Measurements from ENCODE around the gene EIF4E2.
A peak's percentile ranks its signal among the peaks of the same experiment; 100 is the strongest.

The EIF4E2 gene

GRCh38 chr2:232587512-232587911, 37.0 kb downstream of the EIF4E2 start:
- DNase-seq (ENCODE audit: extremely low spot score, insufficient read length, low read depth) (no peak), FAIRE-seq (no peak)

DNA sequence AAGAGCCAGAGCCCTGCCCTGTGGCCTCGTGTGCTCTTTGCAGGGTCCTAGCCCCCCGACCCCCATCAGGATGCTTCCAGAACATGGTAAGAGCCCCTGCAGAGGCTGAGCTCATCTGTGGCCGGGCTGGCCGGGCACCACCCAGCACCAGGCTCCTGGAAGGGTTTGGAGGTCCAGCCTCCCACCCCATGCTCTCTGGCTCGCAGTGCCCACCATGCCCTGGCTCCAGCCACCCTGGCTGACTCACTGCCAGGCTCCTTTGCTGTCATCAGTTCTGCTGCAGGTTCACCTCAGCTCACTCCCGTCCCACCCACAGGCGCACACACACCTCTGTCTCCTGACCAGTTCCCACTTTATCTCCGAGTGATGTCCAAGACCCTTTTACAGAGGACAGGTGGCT, 37.5 kb downstream of the EIF4E2 start:
- no peak for FAIRE-seq
- no peak for DNase-seq (ENCODE audit: extremely low spot score, insufficient read length, low read depth)

DNA sequence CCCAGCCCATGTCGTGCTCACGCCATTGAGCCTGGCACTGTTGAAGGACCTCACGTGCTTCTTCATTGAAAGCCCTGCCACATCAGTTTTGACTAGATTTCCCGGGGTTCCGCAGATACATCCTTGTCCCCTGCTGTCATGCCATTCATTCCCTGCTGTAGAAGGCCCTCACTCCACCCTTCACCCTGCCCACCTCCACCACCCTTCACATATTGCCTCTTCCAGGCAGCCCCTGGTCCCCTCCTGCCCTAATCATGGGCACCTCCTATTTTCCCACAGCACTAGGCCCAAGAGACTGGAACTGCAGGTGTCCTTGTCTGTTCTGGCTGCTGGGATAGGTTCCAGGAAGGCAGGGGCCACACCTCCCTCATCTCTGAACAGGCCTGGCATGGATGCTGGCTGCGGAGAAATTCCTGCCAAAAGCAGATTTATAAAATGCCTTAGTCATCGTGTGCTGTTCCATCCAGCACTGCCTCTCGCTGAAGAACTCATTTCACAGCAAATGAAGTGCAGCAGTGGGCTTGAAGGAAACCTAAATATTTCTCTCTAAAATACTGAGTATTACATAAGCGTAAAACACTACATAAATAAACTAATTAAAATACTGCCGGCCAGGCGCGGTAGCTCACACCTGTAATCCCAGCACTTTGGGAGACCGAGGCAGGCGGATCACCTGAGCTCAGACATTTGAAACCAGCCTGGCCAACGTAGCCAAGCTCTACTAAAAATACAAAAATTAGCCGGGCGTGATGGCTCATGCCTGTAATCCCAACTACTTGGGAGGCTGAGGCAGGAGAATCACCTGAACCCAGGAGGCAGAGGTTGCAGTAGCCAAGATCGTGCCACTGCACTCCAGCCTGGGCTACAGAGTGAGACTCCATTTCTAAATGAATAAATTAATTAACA, 38.4 kb downstream of the EIF4E2 start:
- DNase-seq (ENCODE audit: extremely low spot score, insufficient read length, low read depth) (no peak), FAIRE-seq (no peak)

DNA sequence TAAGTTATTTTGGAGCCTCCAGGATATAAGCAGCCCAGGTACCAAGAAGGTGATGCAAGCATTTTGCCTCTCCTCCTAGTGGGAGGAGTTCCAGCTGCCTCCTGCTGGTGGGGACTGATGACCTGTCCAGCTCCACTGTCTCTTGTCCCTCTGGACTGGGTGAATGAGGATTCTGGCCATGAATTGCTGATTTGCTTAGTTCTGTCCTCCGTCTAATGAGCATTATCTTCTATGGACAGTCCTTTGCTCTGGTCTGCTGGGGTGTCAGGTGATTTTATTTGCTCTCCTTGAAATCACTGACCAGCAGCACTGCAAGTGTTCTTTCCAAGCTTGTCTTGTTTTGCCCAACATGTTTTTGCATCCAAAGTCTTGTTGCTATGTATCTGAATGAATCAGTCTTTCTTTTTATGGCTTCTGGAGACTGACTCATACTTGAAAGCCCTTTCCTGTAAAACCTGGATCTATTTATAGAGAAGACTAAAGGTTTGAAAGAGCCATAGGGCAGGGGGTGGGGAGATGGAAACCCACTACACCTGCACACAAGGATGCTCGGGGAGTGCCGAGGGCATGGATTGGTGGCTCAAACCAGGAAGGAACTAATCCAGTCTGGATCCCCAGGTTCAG, 42.4 kb downstream of the EIF4E2 start:
- FAIRE-seq, result no peak
- DNase-seq (ENCODE audit: extremely low spot score, insufficient read length, low read depth), result no peak

DNA sequence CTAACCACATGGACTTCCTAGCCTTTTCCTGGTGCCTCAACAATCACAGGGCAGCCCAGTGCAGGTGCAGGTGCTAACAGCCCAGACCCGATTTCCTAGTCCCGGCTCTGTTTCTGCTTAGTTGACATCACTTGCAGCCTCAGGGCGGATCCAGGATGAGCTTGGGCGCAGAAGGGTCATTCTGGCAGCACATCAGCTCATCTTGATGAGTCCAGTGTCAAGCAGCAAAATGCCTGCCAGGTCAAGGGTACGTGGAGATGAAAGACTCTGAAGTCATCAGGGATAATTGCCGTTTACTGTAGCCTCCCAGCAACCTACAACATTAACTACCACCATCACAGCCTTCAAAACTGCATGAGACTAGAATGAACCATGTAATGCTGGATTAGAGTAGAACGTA, 43.5 kb downstream of the EIF4E2 start:
- DNase-seq (ENCODE audit: extremely low spot score, insufficient read length, low read depth) (no peak), FAIRE-seq (no peak)

GRCh38 chr2:232597362-232598079, 47.0 kb downstream of the EIF4E2 start:
- DNase-seq (ENCODE audit: extremely low spot score, insufficient read length, low read depth), result no peak
- FAIRE-seq, result no peak

- FAIRE-seq (no peak), DNase-seq (ENCODE audit: extremely low spot score, insufficient read length, low read depth) (no peak)
Observed at GRCh38 chr2:232598293-232598692, 47.8 kb downstream of the EIF4E2 start.

DNA sequence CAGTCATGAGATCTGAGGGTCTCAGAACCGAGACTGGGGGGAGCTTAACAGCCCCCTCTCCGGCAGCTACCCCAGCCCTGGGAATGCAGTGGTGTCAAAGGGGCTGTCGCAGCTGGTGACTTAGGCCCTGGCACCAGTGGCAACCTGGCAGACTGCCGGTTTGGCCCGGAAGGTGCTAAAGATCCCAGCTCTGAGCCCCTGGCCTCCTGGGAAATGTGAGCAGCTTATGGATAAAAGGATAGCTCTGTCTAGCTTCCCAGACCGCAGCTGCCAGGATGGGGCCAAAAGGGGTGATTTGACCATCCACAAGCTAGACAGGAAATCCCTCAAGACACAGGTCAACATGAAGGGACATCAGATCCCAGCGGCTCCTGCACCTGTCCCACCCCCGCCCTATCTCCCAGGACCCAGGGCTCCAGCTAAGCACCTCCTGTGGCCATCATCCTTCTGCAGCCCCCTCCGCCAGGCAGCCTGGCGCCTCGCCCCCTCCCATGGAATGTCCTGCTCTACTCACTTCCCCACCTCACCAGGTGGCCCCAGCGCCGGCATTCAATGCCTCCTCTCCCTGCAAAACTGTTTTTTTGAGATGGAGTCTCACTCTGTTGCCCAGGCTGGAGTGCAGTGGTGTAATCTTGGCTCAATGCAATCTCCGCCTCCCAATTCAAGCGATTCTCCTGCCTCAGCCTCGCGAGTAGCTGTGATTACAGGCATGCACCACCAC, 49.7 kb downstream of the EIF4E2 start:
- FAIRE-seq (no peak), DNase-seq (ENCODE audit: extremely low spot score, insufficient read length, low read depth) (no peak)

GRCh38 chr2:232603283-232603682, 52.8 kb downstream of the EIF4E2 start:
- no peak for DNase-seq (ENCODE audit: extremely low spot score, insufficient read length, low read depth)
- no peak for FAIRE-seq

DNA sequence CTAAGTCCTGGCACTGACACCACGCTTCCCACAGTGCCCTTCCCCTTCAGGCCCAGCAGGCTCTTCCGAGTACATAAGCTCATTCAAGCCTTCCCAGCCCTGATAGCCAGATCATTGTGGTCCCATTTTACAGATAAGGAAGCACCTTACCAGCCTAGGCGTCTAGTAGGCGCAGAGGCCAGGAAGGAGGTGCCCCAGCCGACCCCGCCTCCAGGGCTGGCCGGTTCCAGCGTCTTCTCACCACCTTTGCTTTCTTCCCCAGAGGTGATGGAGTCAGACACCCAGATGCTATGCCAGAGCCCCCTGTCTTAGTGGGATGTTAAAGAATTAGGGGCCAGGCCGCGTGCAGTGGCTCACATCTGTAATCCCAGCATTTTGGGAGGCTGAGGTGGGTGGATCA, 54.0 kb downstream of the EIF4E2 start:
- no peak for FAIRE-seq
- no peak for DNase-seq (ENCODE audit: extremely low spot score, insufficient read length, low read depth)

GRCh38 chr2:232607011-232607410, 56.5 kb downstream of the EIF4E2 start:
- FAIRE-seq, result no peak
- no peak for DNase-seq (ENCODE audit: extremely low spot score, insufficient read length, low read depth)

GRCh38 chr2:232609607-232610006, 59.1 kb downstream of the EIF4E2 start:
- DNase-seq (ENCODE audit: extremely low spot score, insufficient read length, low read depth) (no peak), FAIRE-seq (no peak)

GRCh38 chr2:232610081-232610480, 59.6 kb downstream of the EIF4E2 start:
- DNase-seq (ENCODE audit: extremely low spot score, insufficient read length, low read depth), result no peak
- no peak for FAIRE-seq

DNA sequence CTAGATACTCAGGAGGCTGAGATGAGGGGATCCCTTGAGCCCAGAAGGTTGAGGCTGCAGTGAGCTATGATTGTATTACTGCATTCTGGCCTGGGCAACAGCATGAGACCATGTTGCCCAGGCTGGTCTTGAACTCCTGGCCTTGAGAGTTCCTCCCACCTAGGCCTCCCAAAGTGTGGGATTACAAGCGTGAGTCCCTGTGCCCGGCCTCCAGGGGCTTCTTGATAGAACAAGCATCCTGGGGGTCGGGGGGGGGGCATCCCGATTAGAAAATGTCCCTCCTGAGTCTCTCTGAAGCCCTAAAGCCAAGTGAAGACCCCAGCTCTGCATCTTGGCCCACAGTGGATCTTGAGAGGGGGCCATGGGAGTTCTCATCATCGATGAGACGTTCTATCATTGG, 60.6 kb downstream of the EIF4E2 start:
- no peak for FAIRE-seq
- no peak for DNase-seq (ENCODE audit: extremely low spot score, insufficient read length, low read depth)

- FAIRE-seq (peak; percentile 68), DNase-seq (ENCODE audit: extremely low spot score, insufficient read length, low read depth) (peak; percentile 47)
Observed at GRCh38 chr2:232611559-232612218, 61.2 kb downstream of the EIF4E2 start.

- no peak for DNase-seq (ENCODE audit: extremely low spot score, insufficient read length, low read depth)
- no peak for FAIRE-seq
Observed at GRCh38 chr2:232613538-232614134, 63.1 kb downstream of the EIF4E2 start.

GRCh38 chr2:232615339-232615738, 64.8 kb downstream of the EIF4E2 start:
- no peak for FAIRE-seq

More at GRCh38 chr2:232615339-232615738, 64.8 kb downstream of the EIF4E2 start:
- DNase-seq (ENCODE audit: extremely low spot score, insufficient read length, low read depth), result no peak

Measured in GM18507 (cell line).